NB4 (cell line): ENCODE results near the gene CYP2S1.
A peak's percentile ranks its signal among the peaks of the same experiment; 100 is the strongest.
"Not testable (repeated sequence)": the region's sequence is repeated elsewhere in the genome, so short reads cannot be mapped to it uniquely, and the experiment has no call there.

ENCODE experiments used
- DNase-seq: peaks from one replicate; pipeline ENCODE4 v3.0.0; 2010; ENCODE audit warnings: low read depth
- H3K4me3 ChIP-seq: one replicate; pipeline ENCODE4 v1.5.1; 2011; ENCODE audit warnings: mild to moderate bottlenecking, low read depth, low read length, moderate library complexity
- CTCF ChIP-seq: IDR thresholded peaks from one replicate; pipeline ENCODE4 v1.5.1; 2012; ENCODE audit warnings: low read depth, low read length
- MYC ChIP-seq: IDR thresholded peaks from 2 replicates; pipeline ENCODE4 v1.6.1; 2011; ENCODE audit warnings: low read depth, low read length
- POLR2A ChIP-seq: IDR thresholded peaks from 2 replicates; pipeline ENCODE4 v1.6.1; 2011; ENCODE audit warnings: mild to moderate bottlenecking; ENCODE audit not compliant: insufficient read length; ENCODE audit errors: extremely low read depth
- TF ChIP-seq, protein P1 (sequence below): IDR thresholded peaks from 2 replicates; pipeline ENCODE4 v1.6.1; 2011; ENCODE audit warnings: low read depth, low read length

Gene CYP2S1

GRCh38 chr19:41195675-41196497 is 2.9 kb downstream of the CYP2S1 start:
- no peak for DNase-seq
- no peak overlapping the region for H3K4me3 ChIP-seq
- TF ChIP-seq MYC (no peak), POLR2A (no peak), CTCF (no peak)
- TF ChIP-seq, protein P1, sequence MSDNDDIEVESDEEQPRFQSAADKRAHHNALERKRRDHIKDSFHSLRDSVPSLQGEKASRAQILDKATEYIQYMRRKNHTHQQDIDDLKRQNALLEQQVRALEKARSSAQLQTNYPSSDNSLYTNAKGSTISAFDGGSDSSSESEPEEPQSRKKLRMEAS = no peak

- H3K4me3 ChIP-seq = no peak overlapping the region
- no peak for TF ChIP-seq POLR2A
- TF ChIP-seq, protein P1 = no peak
- no peak for TF ChIP-seq MYC
- TF ChIP-seq CTCF = no peak
- no peak for DNase-seq
Observed at GRCh38 chr19:41198559-41198958, 5.5 kb downstream of the CYP2S1 start.

DNA sequence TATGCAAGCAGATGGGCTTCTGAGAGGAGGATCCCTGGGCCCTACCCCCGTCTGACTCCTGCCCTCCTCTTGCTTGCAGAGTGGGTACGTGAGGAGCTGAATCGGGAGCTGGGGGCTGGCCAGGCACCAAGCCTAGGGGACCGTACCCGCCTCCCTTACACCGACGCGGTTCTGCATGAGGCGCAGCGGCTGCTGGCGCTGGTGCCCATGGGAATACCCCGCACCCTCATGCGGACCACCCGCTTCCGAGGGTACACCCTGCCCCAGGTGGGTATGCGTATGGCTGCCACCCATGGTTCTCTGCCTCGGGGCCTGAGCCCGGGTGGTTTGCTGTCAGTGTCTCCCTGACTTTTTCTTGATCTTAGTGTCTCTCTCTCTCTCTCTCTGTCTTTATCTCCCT is 10.4 kb downstream of the CYP2S1 start:
- H3K4me3 ChIP-seq = no peak overlapping the region
- DNase-seq = no peak
- TF ChIP-seq CTCF (no peak), MYC (no peak), POLR2A (no peak)
- TF ChIP-seq, protein P1 = no peak

- H3K4me3 ChIP-seq = not testable (repeated sequence)
- peak; percentile 81 for DNase-seq
- peak; percentile 71 for TF ChIP-seq CTCF
Observed at GRCh38 chr19:41204338-41204737, 11.3 kb downstream of the CYP2S1 start.

- no peak for TF ChIP-seq MYC
- no peak for TF ChIP-seq POLR2A
- TF ChIP-seq CTCF = no peak
- TF ChIP-seq, protein P1 = no peak
- no peak overlapping the region for H3K4me3 ChIP-seq
- no peak for DNase-seq
Observed at GRCh38 chr19:41205995-41206394, 13.0 kb downstream of the CYP2S1 start.

DNA sequence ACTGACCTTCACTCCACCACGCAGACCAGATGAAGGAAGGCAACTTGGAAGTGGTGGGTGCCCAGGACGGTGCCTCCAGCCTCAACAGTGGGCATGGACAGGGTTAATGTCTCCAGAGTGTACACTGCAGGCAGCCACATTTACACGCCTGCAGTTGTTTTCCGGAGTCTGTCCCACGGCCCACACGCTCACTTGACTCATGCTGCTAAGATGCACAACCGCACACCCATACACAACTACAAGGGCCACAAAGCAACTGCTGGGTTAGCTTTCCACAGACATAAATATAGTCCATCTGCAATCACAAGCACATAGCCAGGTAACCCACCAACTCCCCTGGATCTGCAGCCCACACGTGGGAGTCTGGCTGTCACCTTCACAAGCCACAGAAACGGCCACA is 13.4 kb downstream of the CYP2S1 start:
- no peak overlapping the region for H3K4me3 ChIP-seq
- TF ChIP-seq POLR2A (no peak), CTCF (no peak), MYC (no peak)
- TF ChIP-seq, protein P1 = no peak
- DNase-seq = no peak
